ENCODE data around the gene PLCD1. TPM values are rescaled to one million over a fixed set of nuclear protein-coding genes. Genes with fewer than 3 reads are reported as not detected.

PLCD1 gene
- total RNA-seq, 2 experiments from 2014 or later: 6.2 to 8.2 TPM

- peak overlapping the region; percentile 95 for H3K27ac Mint-ChIP-seq
- CTCF ChIA-PET: interaction anchor here (0.6 to 2.3 kb wide), 20 partner anchors 8 to 456 kb away, joined by 3 to 15 read pairs (median 4); partner anchors contain the start of genes ACVR2B and DLEC1
- no peaks in the 10 kb centered on the region for H3K9me3 Mint-ChIP-seq
- H3K4me3 Mint-ChIP-seq: no peak overlapping the region
- H3K27me3 Mint-ChIP-seq: no peaks in the 10 kb centered on the region
- intact Hi-C loops (cut with micrococcal nuclease): no loop called here
- peak; percentile 96 for TF ChIP-seq CTCF (IDR thresholded peaks at IDR 0.05)
- peaks cover 33% of the 10 kb centered on the region for H3K36me3 Mint-ChIP-seq (ENCODE audit: low read depth)
- peaks cover 51% of the 10 kb centered on the region for H3K4me1 Mint-ChIP-seq (ENCODE audit: low read depth)
- ATAC-seq (peak; percentile 71), DNase-seq (peak; percentile 93)
- POLR2A ChIA-PET: interaction anchor here (0.6 to 2.0 kb wide), 5 partner anchors 23 to 1023 kb away, joined by 3 to 5 read pairs (median 3); partner anchors contain the start of genes DLEC1, OXSR1 and PLCD1
Observed at GRCh38 chr3:37996785-37997301, 32.6 kb downstream of the PLCD1 start.

GRCh38 chr3:37995652-37996641 is 33.5 kb downstream of the PLCD1 start:
- DNase-seq (peak; percentile 33), ATAC-seq (no peak)
- ChIA-PET CTCF (interaction anchor here (0.6 to 2.3 kb wide), 21 partner anchors 9 to 457 kb away, joined by 3 to 15 read pairs (median 4); partner anchors contain the start of genes ACVR2B and DLEC1), POLR2A (interaction anchor here (1.0 kb wide), 1 partner anchor 169 kb away, joined by 3 read pairs; the partner anchor contains the start of gene OXSR1)
- Mint-ChIP-seq H3K4me3 (peak overlapping the region; percentile 85), H3K9me3 (no peaks in the 10 kb centered on the region), H3K27ac (peak overlapping the region; percentile 95), H3K27me3 (no peaks in the 10 kb centered on the region), H3K4me1 (ENCODE audit: low read depth) (peaks cover 51% of the 10 kb centered on the region), H3K36me3 (ENCODE audit: low read depth) (peaks cover 33% of the 10 kb centered on the region)
- intact Hi-C loops (cut with micrococcal nuclease): no loop called here
- TF ChIP-seq CTCF (IDR thresholded peaks at IDR 0.05): no peak

GRCh38 chr3:37994639-37994972 is 34.8 kb downstream of the PLCD1 start:
- ChIA-PET CTCF (interaction anchor here (0.9 kb wide), 1 partner anchor 27 kb away, joined by 3 read pairs; no protein-coding TSS in a partner anchor), POLR2A (interaction anchor here (0.6 to 1.6 kb wide), 2 partner anchors 14 to 545 kb away, joined by 3 to 4 read pairs; no protein-coding TSS in a partner anchor)
- H3K27me3 Mint-ChIP-seq: no peaks in the 10 kb centered on the region
- peak overlapping the region; percentile 95 for H3K27ac Mint-ChIP-seq
- H3K4me3 Mint-ChIP-seq: peak overlapping the region; percentile 85
- no peak for DNase-seq
- intact Hi-C loops (cut with micrococcal nuclease): no loop called here
- TF ChIP-seq CTCF (IDR thresholded peaks at IDR 0.05): no peak
- no peaks in the 10 kb centered on the region for H3K9me3 Mint-ChIP-seq
- H3K4me1 Mint-ChIP-seq (ENCODE audit: low read depth): peaks cover 49% of the 10 kb centered on the region
- no peak for ATAC-seq
- peaks cover 31% of the 10 kb centered on the region for H3K36me3 Mint-ChIP-seq (ENCODE audit: low read depth)

GRCh38 chr3:37993820-37994638 is 35.4 kb downstream of the PLCD1 start:
- intact Hi-C loops (cut with micrococcal nuclease): no loop called here
- no peak for TF ChIP-seq CTCF (IDR thresholded peaks at IDR 0.05)
- Mint-ChIP-seq H3K27me3 (no peaks in the 10 kb centered on the region), H3K4me3 (peak overlapping the region; percentile 85), H3K36me3 (ENCODE audit: low read depth) (peaks cover 28% of the 10 kb centered on the region), H3K4me1 (ENCODE audit: low read depth) (peaks cover 43% of the 10 kb centered on the region), H3K9me3 (no peaks in the 10 kb centered on the region), H3K27ac (peak overlapping the region; percentile 95)
- ChIA-PET POLR2A (interaction anchor here (0.6 to 1.6 kb wide), 2 partner anchors 15 to 545 kb away, joined by 3 to 4 read pairs; no protein-coding TSS in a partner anchor), CTCF (interaction anchor here (0.9 to 2.6 kb wide), 2 partner anchors 19 to 27 kb away, joined by 3 to 10 read pairs; no protein-coding TSS in a partner anchor)
- DNase-seq (peak; percentile 86), ATAC-seq (peak; percentile 57)
